ENCODE measurements around the gene TPM1.
"Not testable (repeated sequence)": the region's sequence is repeated elsewhere in the genome, so short reads cannot be mapped to it uniquely, and the experiment has no call there.

The TPM1 gene

GRCh38 chr15:63094495-63094931, 52.0 kb downstream of the TPM1 start:
- DNase-seq (ENCODE audit: low read depth, low spot score) = no peak

- DNase-seq (ENCODE audit: low read depth, low spot score) = no peak
Observed at GRCh38 chr15:63096178-63096577, 53.6 kb downstream of the TPM1 start.

GRCh38 chr15:63098901-63099300, 56.4 kb downstream of the TPM1 start:
- not testable (repeated sequence) for DNase-seq (ENCODE audit: low read depth, low spot score)

GRCh38 chr15:63099581-63099980, 57.0 kb downstream of the TPM1 start:
- not testable (repeated sequence) for DNase-seq (ENCODE audit: low read depth, low spot score)

- DNase-seq (ENCODE audit: low read depth, low spot score) = no peak
Observed at GRCh38 chr15:63103416-63103815, 60.9 kb downstream of the TPM1 start.

GRCh38 chr15:63104727-63105126, 62.2 kb downstream of the TPM1 start:
- DNase-seq (ENCODE audit: low read depth, low spot score) = no peak

GRCh38 chr15:63105354-63105753, 62.8 kb downstream of the TPM1 start:
- not testable (repeated sequence) for DNase-seq (ENCODE audit: low read depth, low spot score)

- DNase-seq (ENCODE audit: low read depth, low spot score) = peak; percentile 83
Observed at GRCh38 chr15:63107895-63108546, 65.5 kb downstream of the TPM1 start.

- no peak for DNase-seq (ENCODE audit: low read depth, low spot score)
Observed at GRCh38 chr15:63109498-63109897, 67.0 kb downstream of the TPM1 start.

GRCh38 chr15:63109920-63110319, 67.4 kb downstream of the TPM1 start:
- no peak for DNase-seq (ENCODE audit: low read depth, low spot score)

- no peak for DNase-seq (ENCODE audit: low read depth, low spot score)
Observed at GRCh38 chr15:63110428-63111026, 68.0 kb downstream of the TPM1 start.

GRCh38 chr15:63111481-63111880, 68.9 kb downstream of the TPM1 start:
- DNase-seq (ENCODE audit: low read depth, low spot score) = no peak

GRCh38 chr15:63112871-63113270, 70.3 kb downstream of the TPM1 start:
- no peak for DNase-seq (ENCODE audit: low read depth, low spot score)

GRCh38 chr15:63114465-63114864, 71.9 kb downstream of the TPM1 start:
- DNase-seq (ENCODE audit: low read depth, low spot score) = no peak

Data from brain pericyte (primary cell).